K562 (cell line): ENCODE data around the gene FOXL2NB. TPM values are rescaled to one million over a fixed set of nuclear protein-coding genes. Genes with fewer than 3 reads are reported as not detected.

Experiments used
- BCL6 ChIP-seq: fragments of 250-450 bp; sonication (Bioruptor Pico); IDR thresholded peaks from 2 replicates; pipeline ENCODE4 v1.4.0; 2020
- BDP1 ChIP-seq: IDR thresholded peaks from 3 replicates; pipeline ENCODE4 v1.6.1; 2011; ENCODE audit not compliant: insufficient read length, insufficient read depth
- DPF2 ChIP-seq: fragments of 450-650 bp; IDR thresholded peaks from 2 replicates; pipeline ENCODE4 v1.6.1; 2016
- E2F6 ChIP-seq, 2 experiments: IDR thresholded peaks; 2 replicates each; pipeline ENCODE4 v1.6.1; 2011; ENCODE audit warnings: borderline replicate concordance in 1 of 2, control low read depth in 1 of 2, low read depth in 1 of 2, low read length in 1 of 2, mild to moderate bottlenecking in 1 of 2, mixed read lengths in 1 of 2, moderate library complexity in 1 of 2; ENCODE audit not compliant: insufficient read depth in 1 of 2, insufficient read length in 1 of 2, poor library complexity in 1 of 2, severe bottlenecking in 1 of 2; ENCODE audit errors: extremely low read depth in 1 of 2
- ELF1 ChIP-seq: fragments of 200-800 bp; sonication (Bioruptor generic); IDR thresholded peaks from 2 replicates; pipeline ENCODE4 v1.6.1; 2016; ENCODE audit warnings: missing genetic modification characterization, missing compliant biosample characterization
- FOSL1 ChIP-seq: fragments of 200-800 bp; sonication (Bioruptor generic); conservative IDR thresholded peaks from 2 replicates; pipeline ENCODE4 v1.6.1; 2016; ENCODE audit warnings: missing genetic modification characterization, missing compliant biosample characterization
- NBN ChIP-seq: fragments of 450-650 bp; IDR thresholded peaks from 2 replicates; pipeline ENCODE4 v1.6.1; 2016; ENCODE audit warnings: low read depth, mild to moderate bottlenecking
- NFYB ChIP-seq: IDR thresholded peaks from 2 replicates; pipeline ENCODE4 v1.6.1; 2011; ENCODE audit warnings: mild to moderate bottlenecking, moderate library complexity; ENCODE audit not compliant: insufficient read length; ENCODE audit errors: extremely low read depth
- PRDM10 ChIP-seq: fragments of 450-650 bp; IDR thresholded peaks from 2 replicates; pipeline ENCODE4 v1.6.1; 2018; ENCODE audit not compliant: partially characterized antibody
- SREBF2 ChIP-seq: sonication (generic); formaldehyde crosslinking; IDR thresholded peaks from 2 replicates; pipeline ENCODE4 v1.4.0; 2020; ENCODE audit warnings: mild to moderate bottlenecking, missing genetic modification reagents
- TAF1 ChIP-seq: IDR thresholded peaks from 2 replicates; pipeline ENCODE4 v1.6.1; 2011; ENCODE audit warnings: mild to moderate bottlenecking, low read length, moderate library complexity; ENCODE audit not compliant: insufficient read depth, control insufficient read depth, severe bottlenecking; ENCODE audit errors: extremely low read depth
- VEZF1 ChIP-seq: fragments of 200-800 bp; sonication (Bioruptor generic); IDR thresholded peaks from 2 replicates; pipeline ENCODE4 v1.6.1; 2017; ENCODE audit warnings: missing genetic modification characterization, missing compliant biosample characterization
- ZBTB8A ChIP-seq: fragments of 450-650 bp; IDR thresholded peaks from 2 replicates; pipeline ENCODE4 v1.6.1; 2018; ENCODE audit warnings: mild to moderate bottlenecking, moderate library complexity; ENCODE audit not compliant: partially characterized antibody
- ZC3H8 ChIP-seq: fragments of 450-650 bp; IDR thresholded peaks from 2 replicates; pipeline ENCODE4 v1.6.1; 2017
- ZNF282 ChIP-seq: sonication (generic); formaldehyde crosslinking; IDR thresholded peaks from 2 replicates; pipeline ENCODE4 v1.8.1; 2023; ENCODE audit warnings: missing genetic modification reagents
- ZNF395 ChIP-seq: fragments of 200-800 bp; sonication (Bioruptor generic); IDR thresholded peaks from 2 replicates; pipeline ENCODE4 v1.6.1; 2017; ENCODE audit warnings: missing genetic modification characterization, missing compliant biosample characterization
- polyA plus RNA-seq, 8 experiments: library from polyadenylated mRNA; depleted of rRNA in 4 of 8; stranded (reverse) in 5 of 8; unstranded in 3 of 8; fragments of >200 nt; fragmentation: Nextera tagmentation in 2 of 8; fragmentation: Illumina TruSeq in 1 of 8; extraction: Ambion mirVana in 2 of 8; extraction: Trizol in 1 of 8; gene quantifications; 2 replicates each; pipeline versions ENCODE4 v1.2.1 to v1.2.3, GENCODE V29; 2011 to 2014; ENCODE audit warnings: inconsistent platforms in 1 of 8, missing spikeins in 1 of 8
- total RNA-seq, 7 experiments: library from RNA; depleted of rRNA in 6 of 7; stranded (reverse); fragments of >200 nt in 6 of 7; fragmentation: Illumina TruSeq in 2 of 7; extraction: Trizol in 2 of 7; gene quantifications; 2 replicates each; pipeline versions ENCODE4 v1.2.1 to v1.2.3, GENCODE V29; 2011 to 2021; ENCODE audit warnings: low replicate concordance in 1 of 7

FOXL2NB gene
- total and polyA plus RNA-seq, 9 of the 15 experiments (the other 6 are each of a cell fraction or from before 2014, with no cell fraction given): 0.71 to 17.4 (median 9.0) TPM

GRCh38 chr3:138946663-138947494, at the start of gene FOXL2NB, which contains the start of gene FOXL2 (continued):
- no peak for TF ChIP-seq NBN
- TF ChIP-seq FOSL1: no peak
- TF ChIP-seq E2F6 (IDR thresholded peaks at IDR 0.05; ENCODE audit: borderline replicate concordance in 1 of 2, extremely low read depth in 1 of 2, insufficient read depth in 1 of 2, insufficient read length in 1 of 2, low read depth in 1 of 2, low read length in 1 of 2, poor library complexity in 1 of 2, severe bottlenecking in 1 of 2): peak; percentile 27 to 66
- no peak for TF ChIP-seq SREBF2 (CRISPR knock-in tag)
- TF ChIP-seq ZNF282: no peak
- no peak for TF ChIP-seq DPF2
- peak; percentile 42; the same call in 1 of the 2 replicates for TF ChIP-seq ZNF395 (CRISPR knock-in tag)
- peak; percentile 6 for TF ChIP-seq NFYB
- no peak for TF ChIP-seq BDP1
- peak; percentile 73 for TF ChIP-seq TAF1
- peak; percentile 74; the same call in 1 of the 2 replicates for TF ChIP-seq VEZF1 (CRISPR knock-in tag)
- no peak for TF ChIP-seq BCL6 (CRISPR knock-in tag)
- TF ChIP-seq ZBTB8A: no peak
- peak; percentile 80 for TF ChIP-seq PRDM10
- TF ChIP-seq ZC3H8: no peak
- peak; percentile 64 for TF ChIP-seq ELF1 (tag)
- TF ChIP-seq, all 486 proteins: peak for 67
